Measurements from ENCODE around the gene DCUN1D2.
"Not testable (repeated sequence)": the region's sequence is repeated elsewhere in the genome, so short reads cannot be mapped to it uniquely, and the experiment has no call there.

Gene DCUN1D2

GRCh38 chr13:113447596-113447995 is 42.9 kb downstream of the DCUN1D2 start:
- DNase-seq (ENCODE audit: low read depth, low spot score), result no peak

- DNase-seq (ENCODE audit: low read depth, low spot score), result no peak
These were observed 44.0 kb downstream of the DCUN1D2 start for GRCh38 chr13:113446488-113446854.

- DNase-seq (ENCODE audit: low read depth, low spot score), result no peak
These were observed 44.6 kb downstream of the DCUN1D2 start for GRCh38 chr13:113445791-113446487.

GRCh38 chr13:113443991-113444390 is 46.5 kb downstream of the DCUN1D2 start:
- DNase-seq (ENCODE audit: low read depth, low spot score), result no peak

GRCh38 chr13:113442985-113443362 is 47.5 kb downstream of the DCUN1D2 start:
- no peak for DNase-seq (ENCODE audit: low read depth, low spot score)

GRCh38 chr13:113442354-113442984 is 48.0 kb downstream of the DCUN1D2 start:
- DNase-seq (ENCODE audit: low read depth, low spot score), result no peak

GRCh38 chr13:113441661-113442060 is 48.9 kb downstream of the DCUN1D2 start:
- no peak for DNase-seq (ENCODE audit: low read depth, low spot score)

GRCh38 chr13:113437408-113438010 is 53.0 kb downstream of the DCUN1D2 start:
- DNase-seq (ENCODE audit: low read depth, low spot score), result no peak

- DNase-seq (ENCODE audit: low read depth, low spot score), result not testable (repeated sequence)
These were observed 53.6 kb downstream of the DCUN1D2 start for GRCh38 chr13:113436866-113437265.

- DNase-seq (ENCODE audit: low read depth, low spot score), result not testable (repeated sequence)
These were observed 54.6 kb downstream of the DCUN1D2 start for GRCh38 chr13:113435907-113436306.

GRCh38 chr13:113433391-113433916 is 57.1 kb downstream of the DCUN1D2 start:
- no peak for DNase-seq (ENCODE audit: low read depth, low spot score)

GRCh38 chr13:113432506-113433270 is 57.8 kb downstream of the DCUN1D2 start:
- DNase-seq (ENCODE audit: low read depth, low spot score), result no peak

GRCh38 chr13:113431171-113431570 is 59.3 kb downstream of the DCUN1D2 start:
- DNase-seq (ENCODE audit: low read depth, low spot score), result no peak

- DNase-seq (ENCODE audit: low read depth, low spot score), result no peak
These were observed 60.0 kb downstream of the DCUN1D2 start for GRCh38 chr13:113430378-113431110.

- no peak for DNase-seq (ENCODE audit: low read depth, low spot score)
These were observed 60.9 kb downstream of the DCUN1D2 start for GRCh38 chr13:113429608-113429985.

- DNase-seq (ENCODE audit: low read depth, low spot score), result no peak
These were observed 61.5 kb downstream of the DCUN1D2 start for GRCh38 chr13:113428871-113429607.

- DNase-seq (ENCODE audit: low read depth, low spot score), result no peak
These were observed 62.0 kb downstream of the DCUN1D2 start for GRCh38 chr13:113428469-113428865.

- no peak for DNase-seq (ENCODE audit: low read depth, low spot score)
These were observed 62.7 kb downstream of the DCUN1D2 start for GRCh38 chr13:113427562-113428468.

- DNase-seq (ENCODE audit: low read depth, low spot score), result no peak
These were observed 63.9 kb downstream of the DCUN1D2 start for GRCh38 chr13:113426591-113426986.
